GM19397 (cell line): ENCODE data around the gene TRDN.
"Not testable (repeated sequence)": the region's sequence is repeated elsewhere in the genome, so short reads cannot be mapped to it uniquely, and the experiment has no call there.

Experiments used
- ATAC-seq: cut with Tn5 transposase; IDR thresholded peaks from one replicate; pipeline ENCODE4 v1.9.1; 2021; ENCODE audit warnings: mild to moderate bottlenecking, moderate library complexity; ENCODE audit not compliant: unreplicated experiment

TRDN gene

DNA sequence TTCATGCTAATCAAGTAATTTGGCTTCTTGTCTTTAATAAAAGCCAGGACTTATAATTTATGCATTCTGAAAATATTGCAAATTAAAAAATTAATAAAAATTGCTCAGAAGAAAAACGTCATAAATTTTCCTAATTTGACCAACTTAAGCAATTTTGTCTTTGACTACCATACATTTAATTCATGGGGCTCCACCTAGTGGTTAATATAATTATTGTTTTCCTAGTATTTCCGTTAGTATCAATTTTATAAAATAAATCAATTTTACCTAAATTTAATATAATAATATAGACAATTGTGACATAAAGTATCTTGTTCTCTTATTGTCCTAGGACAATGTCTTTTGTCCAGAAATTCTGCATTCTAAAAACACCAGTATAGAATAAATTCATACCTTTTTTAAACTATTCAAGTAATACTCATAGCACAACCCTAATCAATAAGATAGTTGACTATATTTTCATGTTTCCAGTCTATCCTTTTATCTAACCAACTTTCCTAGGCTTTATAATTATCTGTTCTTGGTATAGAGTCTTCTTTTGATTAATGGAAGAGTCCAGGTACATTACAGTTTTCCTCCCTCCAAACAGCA lies 319.9 kb downstream of the TRDN start:
- no peak for ATAC-seq

- ATAC-seq, result not testable (repeated sequence)
These were observed 322.3 kb downstream of the TRDN start for GRCh38 chr6:123314459-123314858.

DNA sequence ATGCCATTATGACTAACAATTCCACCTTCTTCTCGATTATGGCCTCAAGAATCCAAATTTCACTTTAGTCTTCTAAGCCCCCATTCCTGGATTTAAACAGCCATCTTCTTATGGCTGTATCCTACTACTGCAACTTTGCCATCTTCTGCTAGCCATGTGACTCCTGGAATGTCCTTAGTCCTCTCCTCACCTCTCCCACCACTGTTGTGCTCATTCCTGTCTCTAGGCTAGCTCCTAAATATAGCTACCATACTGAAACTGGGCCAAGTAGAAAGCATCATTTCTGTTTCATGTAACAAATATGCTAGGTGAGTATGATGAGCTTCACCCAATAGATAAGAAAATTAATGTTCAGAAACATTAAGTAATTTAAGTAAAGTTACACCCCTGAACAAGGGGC lies 327.6 kb downstream of the TRDN start:
- ATAC-seq, result no peak

DNA sequence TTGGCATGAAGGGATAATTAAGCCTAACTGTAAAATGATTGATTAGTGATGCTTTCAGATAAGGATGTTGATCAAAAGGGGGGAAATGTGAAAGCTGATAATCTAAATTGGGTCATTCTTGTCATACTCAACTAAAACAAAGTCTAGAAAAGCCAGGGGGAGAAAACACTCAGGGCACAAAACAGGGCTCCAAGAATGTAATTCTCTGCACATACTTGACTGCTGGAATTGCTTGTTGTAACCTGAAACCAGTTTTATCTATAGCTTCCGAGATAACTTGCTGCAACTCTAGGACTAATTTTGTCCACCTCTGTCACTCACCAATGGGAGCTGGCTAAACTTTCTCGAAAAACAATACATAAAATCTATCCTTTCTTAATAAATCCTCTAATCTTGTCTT lies 330.4 kb downstream of the TRDN start:
- ATAC-seq, result no peak

GRCh38 chr6:123295672-123296071 lies 341.1 kb downstream of the TRDN start:
- ATAC-seq, result no peak

DNA sequence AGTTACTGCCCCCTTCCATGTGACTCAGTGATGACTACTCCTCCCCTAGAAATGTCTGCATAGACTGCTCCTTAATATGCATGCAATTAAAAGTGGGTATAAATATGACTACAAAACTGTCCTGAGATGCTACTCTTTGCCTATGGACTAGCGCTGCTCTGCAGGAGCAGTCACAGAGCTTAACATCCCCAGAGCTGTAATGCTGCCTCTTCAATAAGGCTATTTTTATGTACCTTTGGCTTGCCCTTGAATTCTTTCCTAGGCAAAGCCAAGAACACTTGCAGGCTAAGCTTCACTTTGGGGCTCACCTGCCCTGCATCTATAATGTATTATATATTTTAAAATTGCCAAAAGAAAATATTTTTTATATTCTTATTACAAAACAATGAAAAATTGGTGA lies 341.6 kb downstream of the TRDN start:
- ATAC-seq, result no peak

GRCh38 chr6:123288649-123289048 lies 348.1 kb downstream of the TRDN start:
- ATAC-seq, result no peak

GRCh38 chr6:123276546-123276980 lies 360.2 kb downstream of the TRDN start:
- no peak for ATAC-seq

GRCh38 chr6:123263981-123264380 lies 372.8 kb downstream of the TRDN start:
- ATAC-seq, result no peak

DNA sequence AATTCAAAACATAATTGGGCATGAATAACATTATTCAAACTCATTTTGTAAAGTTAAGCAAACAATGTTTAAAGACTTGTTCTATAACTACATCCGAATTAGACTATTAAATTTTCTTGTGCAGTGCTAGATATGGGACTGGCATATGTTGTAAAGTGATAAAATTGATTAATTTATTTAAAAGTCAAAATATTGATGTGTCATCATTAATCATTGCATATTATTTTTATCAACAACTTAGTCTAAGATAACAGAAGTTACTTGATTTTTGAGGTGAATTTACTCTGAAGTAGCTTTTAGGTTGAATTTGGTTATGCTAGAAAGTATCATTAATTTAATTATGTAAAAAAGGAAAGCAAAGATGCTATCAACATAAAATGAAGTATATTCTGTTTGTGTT lies 396.1 kb downstream of the TRDN start:
- ATAC-seq, result no peak

DNA sequence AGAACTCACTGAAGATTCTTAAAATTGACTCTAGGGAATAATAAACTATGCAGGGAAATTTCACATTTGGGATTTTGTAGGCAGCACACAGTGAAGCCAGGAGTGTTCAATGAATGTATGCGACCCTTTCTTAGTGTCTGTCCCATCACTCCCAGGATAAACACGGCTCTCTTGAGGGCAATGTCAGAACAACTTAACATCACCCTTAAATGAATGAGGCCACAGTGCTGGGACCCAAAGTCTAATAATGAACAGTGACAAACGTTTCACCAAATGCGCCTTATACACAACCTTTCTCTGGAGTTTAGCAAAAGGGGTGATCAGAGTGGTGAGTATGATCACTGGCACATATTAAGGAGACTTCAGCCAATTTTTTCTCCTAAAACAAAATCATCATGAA lies 403.4 kb downstream of the TRDN start:
- ATAC-seq, result no peak

- not testable (repeated sequence) for ATAC-seq
These were observed 409.0 kb downstream of the TRDN start for GRCh38 chr6:123227789-123228188.

DNA sequence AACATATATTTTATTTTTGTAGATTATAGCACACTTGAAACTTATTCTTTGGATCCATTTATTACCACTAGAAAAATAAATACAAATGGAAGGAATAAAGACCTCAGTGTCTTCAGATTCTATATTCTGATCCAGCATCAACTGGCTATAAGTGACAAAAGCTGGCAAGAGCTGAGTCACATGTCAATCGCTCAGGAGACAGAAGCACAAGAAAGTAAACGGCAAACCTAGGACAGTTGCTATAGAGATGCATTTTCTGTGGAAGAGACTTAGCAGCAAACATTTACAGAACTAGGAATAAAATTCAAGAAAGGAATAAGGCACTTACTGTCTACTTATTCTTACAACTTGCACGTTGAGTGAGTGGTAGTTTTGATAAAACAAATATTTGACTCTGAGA lies 410.4 kb downstream of the TRDN start:
- ATAC-seq, result no peak

DNA sequence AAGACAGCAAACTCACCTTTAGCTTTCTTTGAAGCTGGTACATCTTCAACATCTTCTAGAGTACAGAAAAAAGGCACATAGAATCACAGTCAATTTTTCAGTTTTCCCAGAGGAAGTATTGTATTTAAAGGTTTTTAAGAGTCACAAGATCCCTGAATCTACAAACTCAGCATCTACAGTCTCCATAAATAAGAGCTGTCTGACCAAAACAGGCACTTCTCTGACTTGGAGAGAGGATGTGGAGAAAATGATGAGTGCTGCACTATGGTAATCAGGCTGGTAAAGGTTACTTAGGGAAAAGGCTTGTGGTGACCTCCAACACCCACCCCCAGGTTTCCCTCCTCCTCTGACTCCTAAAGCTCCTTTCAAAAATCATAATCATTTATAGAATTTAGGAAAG lies 412.7 kb downstream of the TRDN start:
- no peak for ATAC-seq

DNA sequence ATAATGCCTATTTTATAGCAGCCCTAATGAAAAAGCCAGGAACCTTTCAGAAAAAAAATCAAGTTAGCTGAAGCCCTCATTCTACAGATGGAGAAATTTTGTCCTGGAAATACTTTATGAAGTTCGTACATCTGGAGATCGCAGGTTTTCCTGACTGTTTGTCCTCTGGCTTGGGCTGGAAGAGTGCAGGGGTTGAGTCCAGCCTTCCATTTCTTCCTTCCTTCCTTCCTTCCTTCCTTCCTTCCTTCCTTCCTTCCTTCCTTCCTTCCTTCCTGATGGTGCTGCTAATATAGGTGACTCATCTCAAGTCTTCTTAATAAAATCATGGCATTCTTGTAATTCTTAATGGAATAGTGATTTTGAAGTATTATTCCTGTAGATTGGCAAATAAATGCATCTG lies 413.3 kb downstream of the TRDN start:
- no peak for ATAC-seq

- ATAC-seq, result no peak
These were observed 421.5 kb downstream of the TRDN start for GRCh38 chr6:123215211-123215610.

DNA sequence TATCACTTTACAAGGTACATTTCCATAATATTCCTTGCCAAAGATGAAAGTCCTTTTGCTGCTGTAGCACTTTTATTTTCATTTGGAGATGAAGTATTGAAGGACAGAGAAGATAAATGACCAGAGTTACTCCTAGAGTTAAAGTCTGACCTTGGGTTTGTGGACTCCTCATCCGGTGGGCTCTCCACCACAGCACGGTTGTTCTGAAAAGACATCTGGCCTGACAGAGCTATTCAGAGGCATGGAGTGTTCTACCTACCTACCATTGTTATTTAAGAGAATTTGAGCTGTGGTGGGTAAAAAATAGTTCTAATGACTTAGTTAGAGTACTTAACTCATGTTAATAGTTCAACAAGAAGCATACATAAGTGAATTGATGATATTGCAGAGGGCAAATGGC lies 422.3 kb downstream of the TRDN start:
- no peak for ATAC-seq

GRCh38 chr6:123213921-123214320 lies 422.8 kb downstream of the TRDN start:
- ATAC-seq, result no peak

DNA sequence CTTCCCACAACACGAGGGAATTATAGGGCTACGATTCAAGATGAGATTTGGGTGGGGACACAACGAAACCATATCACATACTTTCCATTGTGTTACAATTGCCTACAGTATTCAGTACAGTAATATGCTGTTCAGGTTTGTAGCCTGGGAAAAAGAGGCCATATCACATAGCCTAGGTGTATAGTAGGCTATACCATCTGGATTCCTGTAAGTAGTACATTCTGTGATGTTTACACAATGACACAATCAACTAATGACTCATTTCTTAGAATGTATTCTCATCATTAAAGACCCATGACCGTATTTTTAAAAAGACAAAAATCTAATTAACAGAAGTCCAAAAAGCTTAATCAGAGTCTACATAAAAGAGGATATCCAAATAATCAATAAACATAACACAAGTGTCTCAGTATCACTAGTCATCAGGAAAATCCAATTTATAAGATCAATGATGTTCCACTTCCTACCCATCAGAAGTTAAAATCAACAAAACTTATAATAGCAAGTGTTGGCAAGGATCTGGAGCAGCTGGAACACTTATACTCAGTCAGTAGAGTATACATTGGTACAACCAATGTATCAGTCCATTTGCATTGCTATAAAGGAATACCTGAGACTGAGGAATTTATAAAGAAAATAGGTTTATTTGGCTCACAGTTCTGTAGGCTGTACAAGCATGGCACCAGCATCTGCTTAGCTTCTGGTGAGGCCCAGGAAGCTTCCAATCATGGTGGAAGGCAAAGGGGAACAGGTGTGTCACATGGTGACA lies 424.8 kb downstream of the TRDN start:
- no peak for ATAC-seq

GRCh38 chr6:123210645-123211044 lies 426.1 kb downstream of the TRDN start:
- ATAC-seq, result no peak

- ATAC-seq, result no peak
These were observed 428.7 kb downstream of the TRDN start for GRCh38 chr6:123207967-123208510.

DNA sequence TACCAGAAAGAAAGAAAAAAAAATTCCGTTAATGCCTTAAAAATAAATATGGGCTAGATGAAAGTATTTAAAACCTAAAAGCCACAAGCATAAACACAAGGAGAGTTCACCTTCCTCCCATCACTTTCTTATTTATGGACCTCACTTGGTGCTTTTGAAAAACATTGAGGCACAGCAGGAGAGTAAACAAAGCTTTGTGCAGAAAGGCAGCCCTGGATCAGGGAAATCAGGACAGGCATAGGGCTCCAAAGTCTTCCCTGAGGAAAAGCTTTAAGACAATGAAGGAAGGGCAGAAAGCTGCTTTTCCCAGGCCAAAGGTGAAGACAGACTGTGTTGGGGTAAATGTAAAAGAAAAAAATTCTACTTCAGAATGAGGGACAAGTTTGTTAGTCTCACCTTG lies 432.8 kb downstream of the TRDN start:
- ATAC-seq, result no peak
